ENCODE data around the gene SHB.

The SHB gene

GRCh38 chr9:37986001-37986400, 83.0 kb downstream of the SHB start:
- no peak for DNase-seq

GRCh38 chr9:37984672-37985611, 84.1 kb downstream of the SHB start:
- DNase-seq: no peak

GRCh38 chr9:37984278-37984671, 84.8 kb downstream of the SHB start:
- no peak for DNase-seq

GRCh38 chr9:37983381-37984067, 85.5 kb downstream of the SHB start:
- DNase-seq: no peak

- DNase-seq: no peak
These were observed 89.2 kb downstream of the SHB start for GRCh38 chr9:37979844-37980243.

GRCh38 chr9:37978983-37979382, 90.0 kb downstream of the SHB start:
- DNase-seq: no peak

- DNase-seq: no peak
These were observed 90.6 kb downstream of the SHB start for GRCh38 chr9:37978481-37978864.

GRCh38 chr9:37977851-37978480, 91.1 kb downstream of the SHB start:
- no peak for DNase-seq

GRCh38 chr9:37976714-37977477, 92.1 kb downstream of the SHB start:
- DNase-seq: no peak

GRCh38 chr9:37975639-37976038, 93.4 kb downstream of the SHB start:
- DNase-seq: no peak

GRCh38 chr9:37974506-37975173, 94.4 kb downstream of the SHB start:
- no peak for DNase-seq

GRCh38 chr9:37972351-37972848, 96.6 kb downstream of the SHB start:
- DNase-seq: no peak

GRCh38 chr9:37971691-37972090, 97.3 kb downstream of the SHB start:
- DNase-seq: no peak

GRCh38 chr9:37971108-37971459, 97.9 kb downstream of the SHB start:
- DNase-seq: no peak

GRCh38 chr9:37970301-37971107, 98.5 kb downstream of the SHB start:
- no peak for DNase-seq

- no peak for DNase-seq
These were observed 99.3 kb downstream of the SHB start for GRCh38 chr9:37969558-37970300.

- DNase-seq: no peak
These were observed 99.9 kb downstream of the SHB start for GRCh38 chr9:37969130-37969529.

GRCh38 chr9:37968228-37968701, 100.8 kb downstream of the SHB start:
- DNase-seq: no peak

GRCh38 chr9:37967761-37968080, 101.3 kb downstream of the SHB start:
- DNase-seq: no peak

- no peak for DNase-seq
These were observed 101.8 kb downstream of the SHB start for GRCh38 chr9:37967014-37967760.

Data from activated effector memory CD4-positive, alpha-beta T cell treated with anti-CD3 and anti-CD28 coated beads, Interleukin-2, amount 50 U/mL, for 16 hours (primary cell).